Body of pancreas (tissue), 4 donors: ENCODE data around the gene WRNIP1.

Experiments used
- POLR2A ChIP-seq, 3 donors: fragments of 450-650 bp; IDR thresholded peaks; one replicate each; pipeline ENCODE4 v1.6.1; 2016; ENCODE audit warnings: antibody characterized with exemption in 3 of 3, mild to moderate bottlenecking in 2 of 3
- TF ChIP-seq, protein P1 (sequence below), 7 experiments: fragments of 450-650 bp in 4 of 7; fragments of 200-600 bp in 3 of 7; sonication (generic) in 3 of 7; IDR thresholded peaks; one replicate each; pipeline ENCODE4 v1.5.1; 2016 to 2019; ENCODE audit warnings: antibody characterized with exemption in 7 of 7

DNA sequence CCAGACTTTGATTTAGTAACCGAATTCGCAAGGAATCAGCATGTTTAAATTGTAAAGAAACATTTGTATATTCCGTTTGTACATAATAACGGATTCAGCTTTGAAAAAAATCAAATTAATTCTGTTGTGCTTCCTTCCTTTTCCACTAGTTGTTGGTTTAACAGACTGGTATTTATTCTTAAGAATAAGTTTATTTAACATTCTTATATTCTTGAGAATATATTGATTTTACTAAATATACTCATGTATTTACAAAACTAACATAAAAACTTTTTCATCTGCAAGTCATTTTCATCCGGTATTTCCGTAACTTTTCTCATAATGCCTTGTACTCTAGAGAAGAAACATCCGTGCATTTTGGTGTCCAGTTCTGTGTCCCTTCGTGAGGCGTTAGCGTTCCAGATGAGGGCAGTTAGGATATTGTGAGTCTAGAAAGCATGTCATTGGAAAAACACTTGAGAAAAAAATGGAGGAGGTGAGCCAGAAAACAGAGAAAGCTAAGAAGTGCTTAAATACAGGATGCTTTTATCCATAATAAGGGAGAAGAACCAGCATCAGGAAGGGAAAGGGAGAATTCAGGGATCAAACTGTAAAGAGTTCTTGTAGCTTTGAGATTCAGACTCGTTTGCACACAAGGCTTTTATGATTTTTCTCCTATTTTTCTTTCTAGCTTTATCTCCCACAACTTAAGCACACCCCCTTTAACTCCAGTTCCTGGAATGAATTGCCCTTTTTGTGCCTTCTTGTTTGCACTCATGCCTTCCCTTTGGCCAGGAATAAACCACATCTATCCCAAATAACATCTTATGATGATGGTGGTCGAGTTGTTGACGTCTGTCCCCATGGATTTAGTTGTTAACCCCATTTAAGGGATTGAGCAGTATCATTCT lies 1.8 kb downstream of the WRNIP1 start:
- TF ChIP-seq, protein P1, sequence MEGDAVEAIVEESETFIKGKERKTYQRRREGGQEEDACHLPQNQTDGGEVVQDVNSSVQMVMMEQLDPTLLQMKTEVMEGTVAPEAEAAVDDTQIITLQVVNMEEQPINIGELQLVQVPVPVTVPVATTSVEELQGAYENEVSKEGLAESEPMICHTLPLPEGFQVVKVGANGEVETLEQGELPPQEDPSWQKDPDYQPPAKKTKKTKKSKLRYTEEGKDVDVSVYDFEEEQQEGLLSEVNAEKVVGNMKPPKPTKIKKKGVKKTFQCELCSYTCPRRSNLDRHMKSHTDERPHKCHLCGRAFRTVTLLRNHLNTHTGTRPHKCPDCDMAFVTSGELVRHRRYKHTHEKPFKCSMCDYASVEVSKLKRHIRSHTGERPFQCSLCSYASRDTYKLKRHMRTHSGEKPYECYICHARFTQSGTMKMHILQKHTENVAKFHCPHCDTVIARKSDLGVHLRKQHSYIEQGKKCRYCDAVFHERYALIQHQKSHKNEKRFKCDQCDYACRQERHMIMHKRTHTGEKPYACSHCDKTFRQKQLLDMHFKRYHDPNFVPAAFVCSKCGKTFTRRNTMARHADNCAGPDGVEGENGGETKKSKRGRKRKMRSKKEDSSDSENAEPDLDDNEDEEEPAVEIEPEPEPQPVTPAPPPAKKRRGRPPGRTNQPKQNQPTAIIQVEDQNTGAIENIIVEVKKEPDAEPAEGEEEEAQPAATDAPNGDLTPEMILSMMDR (IDR thresholded peaks at IDR 0.05): peak in 2 of 7 experiments; percentile 1 to 11
- TF ChIP-seq POLR2A (IDR thresholded peaks at IDR 0.05): no peak
